ENCODE data around the gene KLHL30. TPM values are rescaled to one million over a fixed set of nuclear protein-coding genes. Genes with fewer than 3 reads are reported as not detected.

KLHL30 gene, protein sequence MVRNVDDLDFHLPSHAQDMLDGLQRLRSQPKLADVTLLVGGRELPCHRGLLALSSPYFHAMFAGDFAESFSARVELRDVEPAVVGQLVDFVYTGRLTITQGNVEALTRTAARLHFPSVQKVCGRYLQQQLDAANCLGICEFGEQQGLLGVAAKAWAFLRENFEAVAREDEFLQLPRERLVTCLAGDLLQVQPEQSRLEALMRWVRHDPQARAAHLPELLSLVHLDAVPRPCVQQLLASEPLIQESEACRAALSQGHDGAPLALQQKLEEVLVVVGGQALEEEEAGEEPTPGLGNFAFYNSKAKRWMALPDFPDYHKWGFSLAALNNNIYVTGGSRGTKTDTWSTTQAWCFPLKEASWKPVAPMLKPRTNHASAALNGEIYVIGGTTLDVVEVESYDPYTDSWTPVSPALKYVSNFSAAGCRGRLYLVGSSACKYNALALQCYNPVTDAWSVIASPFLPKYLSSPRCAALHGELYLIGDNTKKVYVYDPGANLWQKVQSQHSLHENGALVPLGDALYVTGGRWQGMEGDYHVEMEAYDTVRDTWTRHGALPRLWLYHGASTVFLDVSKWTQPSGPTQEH
- total RNA-seq: 0.25 TPM

DNA sequence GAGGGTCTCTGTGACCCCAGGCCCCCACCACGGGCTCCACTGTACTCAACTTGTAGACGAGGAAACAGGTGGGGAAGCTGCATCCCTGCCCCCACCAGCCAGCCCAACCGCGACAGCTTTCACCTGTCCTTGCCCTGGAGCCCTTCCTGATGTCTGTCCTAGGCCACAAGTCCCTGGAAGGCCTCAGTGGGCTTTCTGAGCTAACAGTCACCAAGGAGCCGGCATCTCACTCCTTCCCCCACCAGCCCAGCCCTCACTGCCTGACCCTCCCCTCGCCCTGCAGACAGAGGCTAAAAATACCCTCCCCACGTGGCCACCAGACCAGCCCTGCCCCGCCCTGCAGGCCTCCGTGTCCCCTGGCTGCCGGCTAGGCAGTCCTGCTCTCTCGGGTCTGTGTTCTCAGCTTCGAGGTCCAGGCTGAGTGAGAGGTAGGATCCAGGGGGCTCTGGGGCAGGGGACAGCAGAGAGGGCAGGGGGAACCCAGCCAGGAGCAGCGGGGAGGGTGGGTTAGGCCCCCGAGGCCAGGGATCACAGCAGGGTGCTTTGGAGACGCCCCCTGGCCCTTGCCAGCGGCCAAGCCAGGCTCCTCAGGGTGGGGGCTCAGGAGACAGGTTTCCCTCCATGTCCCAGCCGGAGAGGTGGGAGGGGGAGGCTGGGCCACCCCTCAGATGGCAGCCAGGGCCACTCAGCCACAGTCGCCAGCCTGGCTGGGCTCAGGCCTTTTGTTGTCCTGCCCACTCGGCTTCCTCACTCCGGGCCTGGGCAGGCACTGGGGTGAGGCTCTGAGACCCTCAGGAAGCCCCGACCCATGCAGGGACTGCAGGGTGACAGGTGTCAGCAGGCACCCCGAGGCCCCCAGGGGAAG lies at the start of gene KLHL30:
Gene KLHL30 (plus strand): TSS at position 338 of the 865 bp plus-strand sequence. CDS start 2,087 bp downstream, outside the sequence.
- no peak for DNase-seq (ENCODE audit: extremely low spot score in 2 of 2)
- TF ChIP-seq, protein P1, sequence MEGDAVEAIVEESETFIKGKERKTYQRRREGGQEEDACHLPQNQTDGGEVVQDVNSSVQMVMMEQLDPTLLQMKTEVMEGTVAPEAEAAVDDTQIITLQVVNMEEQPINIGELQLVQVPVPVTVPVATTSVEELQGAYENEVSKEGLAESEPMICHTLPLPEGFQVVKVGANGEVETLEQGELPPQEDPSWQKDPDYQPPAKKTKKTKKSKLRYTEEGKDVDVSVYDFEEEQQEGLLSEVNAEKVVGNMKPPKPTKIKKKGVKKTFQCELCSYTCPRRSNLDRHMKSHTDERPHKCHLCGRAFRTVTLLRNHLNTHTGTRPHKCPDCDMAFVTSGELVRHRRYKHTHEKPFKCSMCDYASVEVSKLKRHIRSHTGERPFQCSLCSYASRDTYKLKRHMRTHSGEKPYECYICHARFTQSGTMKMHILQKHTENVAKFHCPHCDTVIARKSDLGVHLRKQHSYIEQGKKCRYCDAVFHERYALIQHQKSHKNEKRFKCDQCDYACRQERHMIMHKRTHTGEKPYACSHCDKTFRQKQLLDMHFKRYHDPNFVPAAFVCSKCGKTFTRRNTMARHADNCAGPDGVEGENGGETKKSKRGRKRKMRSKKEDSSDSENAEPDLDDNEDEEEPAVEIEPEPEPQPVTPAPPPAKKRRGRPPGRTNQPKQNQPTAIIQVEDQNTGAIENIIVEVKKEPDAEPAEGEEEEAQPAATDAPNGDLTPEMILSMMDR (IDR thresholded peaks at IDR 0.05): no peak
- TF ChIP-seq POLR2AphosphoS5 (IDR thresholded peaks at IDR 0.05; ENCODE audit: insufficient read depth in 1 of 2, low read depth in 1 of 2): no peak
- TF ChIP-seq POLR2A (IDR thresholded peaks at IDR 0.05): no peak
- Histone ChIP-seq H3K27ac (no peak within 1 kb of the TSS), H3K27me3 (no peaks in the 10 kb centered on the region), H3K36me3 (no peaks in the 10 kb centered on the region), H3K4me1 (peaks cover 38% of the 10 kb centered on the region), H3K9me3 (no peaks in the 10 kb centered on the region), H3K4me3 (peak within 1 kb of the TSS; percentile 18 to 19)
- intact Hi-C loops (cut with DNase I): no loop called here

DNA sequence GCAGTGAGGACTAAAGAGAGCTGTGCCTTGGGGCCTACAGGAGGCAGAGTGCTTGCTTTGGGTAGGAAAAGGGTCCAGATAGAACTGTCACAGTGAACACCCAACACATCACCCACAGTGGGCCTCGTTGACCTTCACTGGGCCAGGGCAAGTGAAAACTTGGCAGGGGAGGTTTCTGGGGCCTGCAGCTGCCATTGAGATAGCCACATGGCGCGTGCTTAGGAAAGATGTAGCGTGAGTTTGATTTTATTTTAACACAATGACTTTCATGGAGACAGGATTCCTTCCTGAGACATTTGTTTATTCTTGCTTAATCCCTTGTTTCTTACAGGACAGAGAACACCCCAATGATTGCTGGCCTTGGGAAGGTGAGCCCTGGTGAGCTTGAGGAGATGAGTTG lies 47.6 kb upstream of the KLHL30 start:
- no peaks in the 10 kb centered on the region for H3K36me3 ChIP-seq
- peak in 1 of 2 donors; percentile 71 for DNase-seq (ENCODE audit: extremely low spot score in 2 of 2)
- TF ChIP-seq POLR2AphosphoS5 (IDR thresholded peaks at IDR 0.05; ENCODE audit: insufficient read depth in 1 of 2, low read depth in 1 of 2): no peak
- no peak for TF ChIP-seq POLR2A (IDR thresholded peaks at IDR 0.05)
- TF ChIP-seq, protein P1 (IDR thresholded peaks at IDR 0.05): no peak
- no peaks in the 10 kb centered on the region for H3K27me3 ChIP-seq
- H3K4me1 ChIP-seq: no peaks in the 10 kb centered on the region
- intact Hi-C loops (cut with DNase I): no loop called here
- H3K9me3 ChIP-seq: no peaks in the 10 kb centered on the region
- H3K4me3 ChIP-seq: no peak overlapping the region
- H3K27ac ChIP-seq: no peak overlapping the region

DNA sequence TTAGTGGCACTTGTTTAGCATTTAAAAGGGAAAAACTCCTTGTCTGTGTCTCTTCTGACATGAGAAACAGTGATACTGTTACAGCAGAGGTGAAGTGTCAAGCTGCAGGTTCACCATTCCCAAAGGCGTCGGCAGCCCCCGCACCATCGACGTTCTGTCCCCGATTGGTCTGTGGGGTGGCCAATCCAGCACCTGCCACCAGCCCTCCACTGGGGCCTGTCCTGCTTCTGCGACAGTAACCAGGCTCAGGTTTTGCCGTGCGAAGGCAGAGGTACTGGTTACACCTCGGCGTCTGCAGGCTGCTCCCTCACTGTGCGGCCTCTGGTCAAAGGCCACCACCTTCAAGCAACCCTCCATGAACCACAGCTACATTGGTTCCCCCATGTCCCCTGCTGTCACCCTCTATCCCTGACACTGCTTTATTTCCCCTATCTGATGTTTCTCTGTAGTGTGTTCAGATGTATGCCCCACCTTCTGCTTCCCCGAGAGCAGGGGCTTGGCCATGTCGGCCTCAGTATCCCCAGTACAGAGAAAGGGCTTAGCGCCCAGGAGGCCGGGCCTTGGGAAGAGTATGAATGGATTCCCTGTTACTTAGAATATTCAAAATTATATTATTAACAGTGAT lies 46.9 kb upstream of the KLHL30 start:
- H3K27ac ChIP-seq: no peak overlapping the region
- intact Hi-C loops (cut with DNase I): no loop called here
- no peaks in the 10 kb centered on the region for H3K4me1 ChIP-seq
- no peak for DNase-seq (ENCODE audit: extremely low spot score in 2 of 2)
- H3K27me3 ChIP-seq: no peaks in the 10 kb centered on the region
- no peaks in the 10 kb centered on the region for H3K9me3 ChIP-seq
- H3K4me3 ChIP-seq: no peak overlapping the region
- TF ChIP-seq POLR2A (IDR thresholded peaks at IDR 0.05) (no peak), POLR2AphosphoS5 (IDR thresholded peaks at IDR 0.05; ENCODE audit: insufficient read depth in 1 of 2, low read depth in 1 of 2) (no peak)
- TF ChIP-seq, protein P1 (IDR thresholded peaks at IDR 0.05): no peak
- H3K36me3 ChIP-seq: no peaks in the 10 kb centered on the region

DNA sequence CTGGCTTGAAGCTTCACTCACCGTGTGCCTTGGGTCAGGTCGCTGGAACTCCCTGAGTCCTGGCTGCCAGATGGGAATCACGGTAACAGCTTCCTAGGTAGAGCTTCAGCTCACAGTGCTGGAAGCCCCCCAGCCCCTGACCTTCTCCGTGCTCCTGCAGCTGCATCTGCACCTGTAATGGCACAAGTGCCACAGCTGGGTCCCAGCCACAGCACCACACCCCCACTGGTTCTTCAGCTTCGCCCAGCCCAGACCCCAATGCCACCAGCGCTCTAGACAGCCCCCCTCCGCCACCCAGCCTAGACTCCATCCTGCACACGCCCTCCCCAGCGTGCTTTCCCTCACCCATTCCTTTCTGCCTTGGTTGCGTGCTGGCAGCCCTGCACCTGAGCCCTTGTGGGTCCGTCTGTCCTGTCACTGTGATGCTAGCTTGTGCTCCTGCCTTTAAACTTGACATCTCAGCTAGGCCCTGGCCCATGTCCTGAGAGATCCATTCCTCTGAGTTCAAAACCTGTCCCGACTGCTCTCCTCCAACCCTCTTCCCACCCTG lies 45.9 kb upstream of the KLHL30 start:
- no peaks in the 10 kb centered on the region for H3K27me3 ChIP-seq
- intact Hi-C loops (cut with DNase I): no loop called here
- H3K4me1 ChIP-seq: no peaks in the 10 kb centered on the region
- H3K9me3 ChIP-seq: no peaks in the 10 kb centered on the region
- TF ChIP-seq POLR2A (IDR thresholded peaks at IDR 0.05) (no peak), POLR2AphosphoS5 (IDR thresholded peaks at IDR 0.05; ENCODE audit: insufficient read depth in 1 of 2, low read depth in 1 of 2) (no peak)
- TF ChIP-seq, protein P1 (IDR thresholded peaks at IDR 0.05): no peak
- H3K27ac ChIP-seq: no peak overlapping the region
- no peaks in the 10 kb centered on the region for H3K36me3 ChIP-seq
- H3K4me3 ChIP-seq: no peak overlapping the region
- no peak for DNase-seq (ENCODE audit: extremely low spot score in 2 of 2)

All from vagina (tissue), 2 donors.